HG02973 (cell line): Measurements from ENCODE around the gene METTL3.
A peak's percentile ranks its signal among the peaks of the same experiment; 100 is the strongest.

Experiments used
- ATAC-seq: cut with Tn5 transposase; IDR thresholded peaks from one replicate; pipeline ENCODE4 v1.9.1; 2021; ENCODE audit warnings: moderate library complexity; ENCODE audit not compliant: unreplicated experiment

METTL3 gene

DNA sequence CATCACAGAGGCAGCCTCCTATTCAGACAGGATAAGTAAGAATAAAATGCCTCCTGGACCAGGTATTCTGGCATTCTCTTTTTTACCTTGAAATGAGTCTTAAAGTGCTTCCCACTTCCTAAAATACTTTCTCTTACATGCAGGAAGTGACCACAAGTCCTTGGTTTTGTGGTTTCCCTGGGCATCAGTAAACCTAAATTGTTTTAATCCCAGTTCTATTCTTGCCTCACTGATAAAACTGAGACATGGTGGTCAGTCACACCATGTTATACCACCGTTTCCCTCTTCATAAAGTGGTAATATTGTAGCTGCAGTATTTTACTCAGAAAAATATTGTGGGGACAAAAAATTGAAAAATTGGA lies 16.2 kb upstream of the METTL3 start:
- no peak for ATAC-seq

DNA sequence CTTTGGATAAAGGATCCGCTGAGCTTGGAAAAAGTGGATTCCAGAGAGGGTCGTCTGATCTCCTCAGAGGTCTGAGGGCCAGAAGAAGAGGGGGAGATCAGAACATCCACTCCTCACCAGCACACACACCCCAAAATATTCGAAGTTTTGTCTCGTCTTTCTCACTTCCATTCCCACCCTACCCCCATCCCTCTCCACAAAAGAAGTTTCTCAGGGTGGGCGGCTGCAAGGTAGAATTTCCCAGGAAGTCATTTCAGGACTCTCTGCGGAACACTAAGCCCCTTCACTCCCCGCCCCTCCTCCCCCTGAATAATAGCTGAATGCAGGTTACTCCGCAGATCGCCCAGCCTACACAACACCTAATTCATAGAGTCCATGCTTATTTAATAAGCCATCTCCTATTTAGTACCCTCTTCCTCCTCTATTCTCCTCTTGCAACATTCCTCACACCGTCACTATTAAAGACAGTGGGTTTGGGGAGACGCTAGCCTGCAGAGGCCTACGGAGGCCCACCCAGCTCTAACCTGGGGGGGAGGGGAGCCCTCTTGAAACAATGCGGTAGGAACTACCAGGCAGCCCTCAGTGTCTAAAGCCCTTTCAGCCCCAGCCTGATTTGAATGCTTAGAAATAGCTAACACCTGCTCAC lies 15.7 kb upstream of the METTL3 start:
- ATAC-seq: no peak

DNA sequence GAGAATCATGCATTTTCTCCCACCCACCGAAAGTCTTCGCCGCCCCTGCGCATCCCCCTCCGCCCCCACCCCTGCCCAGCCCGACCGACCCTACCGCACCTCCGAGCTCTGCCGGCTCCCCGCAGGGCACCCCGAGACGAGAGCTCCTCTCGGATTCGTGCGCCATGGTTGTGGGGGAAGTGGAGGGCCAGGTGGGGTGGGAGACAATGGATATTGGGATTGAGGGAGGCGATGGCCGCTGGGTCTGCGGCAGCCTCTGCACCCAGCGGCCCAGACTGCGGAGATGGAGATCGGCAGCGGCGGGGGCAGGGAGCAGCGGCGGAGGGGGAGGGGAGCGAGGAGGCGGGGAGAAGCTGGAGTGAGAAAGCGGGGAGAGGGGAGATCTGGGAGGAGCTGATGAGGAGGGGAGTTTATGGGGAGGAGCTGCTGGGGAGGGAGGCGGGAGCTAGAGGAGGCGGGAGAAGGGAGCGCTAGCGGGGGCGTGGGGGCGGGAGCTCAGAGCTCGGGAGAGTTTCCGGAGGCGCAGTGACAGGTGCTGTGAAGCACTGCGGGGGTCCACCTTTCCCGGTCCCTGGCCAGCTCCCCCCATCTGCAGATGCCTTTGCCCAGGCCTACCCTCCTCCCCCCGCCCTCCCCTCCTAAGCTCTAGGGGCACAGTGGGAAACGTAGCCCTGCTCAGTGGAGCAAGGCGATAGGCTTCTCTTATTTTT lies 15.0 kb upstream of the METTL3 start, which contains the start of gene SALL2:
SALL2 (minus strand) TSS at position 385 of the 710 bp plus-strand sequence; CDS start at position 166, 219 bp downstream.
- no peak for ATAC-seq

DNA sequence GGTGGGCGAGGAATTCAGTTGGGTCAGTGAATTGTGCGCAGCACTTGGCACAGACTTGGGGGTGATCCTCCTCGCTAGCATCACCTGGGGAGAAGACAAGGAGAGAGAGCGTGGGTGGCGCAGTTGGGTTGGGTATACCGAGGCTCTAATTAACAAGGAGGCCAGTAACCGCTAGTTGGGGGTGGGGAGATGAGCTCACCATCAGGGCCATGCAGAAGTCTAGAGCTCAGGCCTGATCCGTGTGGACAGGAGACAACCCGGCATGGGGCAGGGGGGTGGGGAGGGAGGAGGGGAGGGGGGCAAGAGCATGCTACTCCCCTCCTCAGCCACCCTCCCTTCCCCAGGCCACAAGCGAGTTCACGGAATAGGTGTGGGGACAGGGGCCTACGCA lies 14.4 kb upstream of the METTL3 start:
- no peak for ATAC-seq

DNA sequence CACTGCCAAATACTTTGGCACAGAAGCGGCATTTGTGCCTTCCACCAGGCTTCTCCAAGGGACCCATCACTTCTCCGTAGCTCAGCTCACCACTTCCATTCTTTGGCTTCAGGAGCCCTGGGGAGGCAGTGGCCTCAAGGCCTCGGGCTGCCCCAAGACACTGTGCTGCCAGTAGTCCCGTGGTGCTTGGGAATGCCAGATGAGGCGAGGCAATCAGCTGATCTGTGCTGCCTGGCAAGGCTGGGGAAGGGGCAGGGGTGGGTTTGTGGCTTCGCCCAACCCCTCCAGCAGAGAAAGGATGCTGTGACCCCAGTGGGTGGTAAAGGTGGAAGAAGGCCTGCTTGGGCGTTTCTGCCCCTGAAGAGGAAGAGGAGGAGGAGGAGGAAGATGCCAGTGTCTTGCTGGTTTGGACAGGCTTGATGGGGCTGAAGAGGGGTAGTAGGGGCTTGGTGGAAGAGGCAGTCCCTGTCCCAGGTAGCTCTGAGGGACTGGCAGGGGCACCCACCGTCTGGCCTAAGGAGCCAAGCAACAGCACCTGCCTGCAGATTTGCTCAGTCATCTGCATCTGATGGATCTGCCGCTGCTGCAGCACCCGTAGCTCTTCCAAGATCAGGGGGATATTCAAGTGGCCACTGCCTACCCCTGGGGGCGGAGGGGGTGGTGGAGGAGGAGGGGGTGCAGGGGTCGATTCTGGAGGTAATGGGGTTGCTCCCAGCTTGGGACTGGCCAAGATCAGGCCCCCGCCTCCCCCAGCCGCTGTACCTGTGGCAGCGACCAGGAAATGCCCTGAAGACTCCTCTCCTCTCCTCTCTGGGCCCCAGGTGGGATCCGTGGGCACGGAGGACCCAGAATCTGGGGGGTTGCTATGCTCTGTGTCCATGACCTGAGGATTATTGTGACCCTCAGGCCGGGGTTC lies 13.7 kb upstream of the METTL3 start:
- ATAC-seq: no peak

DNA sequence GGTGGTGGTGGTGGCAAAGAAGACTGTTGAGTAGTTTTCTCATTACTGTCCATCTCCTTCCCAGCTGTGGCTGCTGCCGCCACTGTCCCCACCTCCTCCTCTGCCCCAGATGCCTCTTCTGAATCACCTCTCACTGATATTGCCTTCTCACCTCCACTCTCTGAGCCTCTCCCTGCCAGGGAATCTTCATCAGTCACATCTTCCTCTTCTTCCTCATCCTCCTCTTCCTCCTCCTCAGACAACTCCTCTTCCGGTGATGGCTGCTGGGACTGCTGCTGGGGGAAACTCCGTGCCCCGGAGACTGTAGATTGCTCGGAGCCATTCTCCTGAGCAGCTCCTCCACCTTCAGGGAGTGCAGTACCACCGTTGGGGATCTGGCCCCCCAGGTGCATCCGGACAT lies 12.1 kb upstream of the METTL3 start:
- no peak for ATAC-seq

DNA sequence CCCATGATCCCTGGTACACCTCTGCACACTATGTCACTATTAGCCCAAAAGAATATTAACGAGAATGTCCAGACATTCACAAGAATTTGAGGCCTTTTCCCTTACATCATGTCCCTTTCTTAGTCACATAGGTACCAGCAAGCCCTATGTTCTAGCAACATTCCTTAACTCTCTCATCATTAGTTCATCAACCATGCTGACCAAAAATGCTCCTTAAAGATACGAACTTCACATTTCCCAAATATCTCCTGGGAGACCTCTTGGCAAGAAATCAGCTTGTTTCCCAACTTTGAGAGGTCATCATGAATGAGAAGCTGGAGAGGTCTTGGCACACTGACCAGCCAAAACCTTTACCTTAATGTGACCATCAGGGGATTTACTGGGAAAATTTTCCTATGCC lies 10.4 kb upstream of the METTL3 start:
- ATAC-seq: no peak

DNA sequence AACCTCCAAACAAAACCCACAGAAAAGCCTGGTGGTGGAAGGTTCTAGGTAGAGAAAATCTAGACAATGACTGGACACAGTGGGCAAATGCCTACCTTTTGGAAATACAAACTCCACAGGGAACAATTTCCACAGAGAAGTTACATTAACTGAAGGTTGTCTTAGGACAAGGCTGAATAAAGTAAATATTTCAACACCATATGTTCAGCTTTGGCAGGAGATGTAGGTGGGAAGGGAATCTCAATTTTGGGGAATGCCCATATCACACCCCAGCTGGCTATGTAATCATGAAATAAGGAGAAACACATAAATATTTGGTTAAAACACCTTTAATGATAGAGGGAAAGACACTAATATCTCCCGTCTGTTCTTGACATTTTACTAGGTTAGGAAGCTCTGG lies 9.6 kb upstream of the METTL3 start:
- ATAC-seq: no peak

DNA sequence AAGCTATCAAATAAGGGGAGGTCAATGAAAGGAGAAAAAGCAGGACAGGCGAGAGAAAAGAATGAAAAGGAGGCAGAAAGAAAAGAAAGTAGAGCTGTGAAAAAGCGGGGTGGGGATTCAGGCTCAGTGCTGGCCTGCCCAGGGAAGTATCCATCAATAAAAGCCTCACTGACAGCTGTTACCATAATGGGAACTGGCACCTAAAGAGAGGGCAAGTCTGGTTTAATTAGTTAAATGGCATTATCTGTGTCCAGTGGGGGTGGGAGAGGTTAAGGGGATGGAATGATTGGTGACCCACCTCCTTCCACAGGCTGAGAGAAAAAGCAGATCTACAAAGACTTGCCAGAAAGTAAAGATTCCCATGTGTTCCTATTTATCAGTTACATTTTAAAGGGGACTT lies 7.6 kb upstream of the METTL3 start:
- no peak for ATAC-seq

DNA sequence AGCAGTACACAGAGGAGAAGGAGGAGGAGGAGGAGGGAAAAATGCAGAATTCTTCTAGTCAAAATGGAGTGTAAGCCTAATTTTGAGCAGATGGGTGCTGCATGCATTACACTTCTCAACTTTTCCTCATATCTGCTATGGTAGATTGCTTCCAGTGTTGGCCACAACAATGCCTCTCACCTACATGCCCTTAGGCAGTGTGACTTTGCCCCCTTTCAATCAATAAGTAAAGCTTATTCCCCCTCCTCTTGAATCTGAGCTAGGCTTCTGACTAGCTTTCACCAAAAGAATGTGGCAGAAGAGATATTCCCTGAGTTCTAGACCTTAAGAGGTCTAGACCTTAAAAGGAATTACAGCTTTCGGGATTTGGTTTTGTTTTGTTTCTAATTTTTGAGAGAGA lies 3.2 kb upstream of the METTL3 start:
- ATAC-seq: no peak

DNA sequence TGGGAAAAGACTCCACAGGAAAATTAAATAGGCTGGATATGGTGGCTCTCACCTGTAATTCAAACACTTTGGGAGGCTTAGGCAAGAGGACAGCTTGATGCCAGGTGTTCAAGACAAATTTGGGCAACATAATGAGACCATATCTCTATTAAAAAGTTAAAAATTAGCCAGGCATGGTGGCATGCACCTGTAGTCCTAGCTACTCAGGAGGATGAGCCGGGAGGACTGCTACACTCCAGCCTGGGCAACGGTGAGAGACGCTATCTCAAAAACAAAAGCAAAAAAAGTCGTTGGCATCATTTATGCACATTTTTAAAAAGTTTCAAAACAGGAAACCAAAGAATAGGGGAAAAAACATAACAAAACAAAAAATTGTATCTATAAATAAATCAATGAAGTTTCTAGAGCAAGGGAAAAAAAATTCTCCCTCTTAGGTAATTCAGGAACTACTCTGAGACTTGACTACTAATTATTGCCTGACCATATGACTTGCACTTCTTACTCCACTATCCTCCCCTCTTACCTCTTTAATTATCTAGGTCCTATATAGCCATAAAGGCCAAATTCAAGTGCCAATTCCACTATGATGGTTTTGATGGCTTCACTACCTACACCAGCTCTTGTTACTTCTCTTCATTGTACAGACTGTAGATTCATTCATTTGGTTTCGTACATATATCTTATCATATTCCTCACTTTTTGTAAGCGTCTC lies 1.6 kb downstream of the METTL3 start:
- no peak for ATAC-seq

DNA sequence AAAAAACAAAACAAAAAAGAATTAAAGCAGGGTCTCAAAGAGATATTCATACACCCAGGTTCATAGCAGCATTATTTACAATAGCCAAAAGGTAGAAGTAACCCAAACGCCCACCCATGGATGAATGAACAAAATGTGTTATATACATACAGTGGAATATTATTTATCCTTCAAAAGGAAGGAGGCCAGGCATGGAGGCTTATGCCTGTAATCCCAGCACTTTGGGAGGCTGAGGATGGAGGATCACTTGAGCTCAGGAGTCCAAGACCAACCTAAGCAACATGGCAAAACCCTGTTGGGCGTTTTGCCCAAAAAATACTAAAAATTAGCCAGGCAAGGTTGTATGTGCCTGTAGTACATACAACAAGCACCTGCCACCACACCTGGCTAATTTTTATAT lies 4.6 kb downstream of the METTL3 start:
- ATAC-seq: no peak

DNA sequence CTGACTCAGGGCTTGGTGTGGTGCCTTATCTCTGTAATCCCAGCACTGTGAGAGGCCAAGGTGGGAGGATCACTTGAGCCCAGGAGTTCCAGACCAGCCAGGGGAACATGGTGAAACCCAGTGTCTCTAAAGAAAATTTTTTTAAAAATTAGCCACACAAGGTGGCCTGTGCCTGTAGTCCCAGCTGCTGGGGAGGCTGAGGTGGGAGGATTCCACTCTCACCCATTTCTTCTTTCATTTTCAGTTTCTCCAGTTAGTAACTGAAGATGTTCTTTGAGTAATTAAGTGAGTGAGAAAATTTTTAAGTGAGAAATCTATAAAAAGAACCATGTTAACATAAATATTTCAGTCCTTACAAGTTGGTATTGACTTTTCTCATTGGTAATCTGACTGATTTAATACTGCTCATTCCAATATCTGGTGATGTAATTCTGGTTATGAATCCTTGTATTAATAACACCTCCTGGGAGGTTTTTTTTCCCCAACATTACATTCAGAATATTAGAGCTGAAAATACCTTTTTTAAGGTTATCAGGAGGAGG lies 6.1 kb downstream of the METTL3 start:
- peak; percentile 63 for ATAC-seq

DNA sequence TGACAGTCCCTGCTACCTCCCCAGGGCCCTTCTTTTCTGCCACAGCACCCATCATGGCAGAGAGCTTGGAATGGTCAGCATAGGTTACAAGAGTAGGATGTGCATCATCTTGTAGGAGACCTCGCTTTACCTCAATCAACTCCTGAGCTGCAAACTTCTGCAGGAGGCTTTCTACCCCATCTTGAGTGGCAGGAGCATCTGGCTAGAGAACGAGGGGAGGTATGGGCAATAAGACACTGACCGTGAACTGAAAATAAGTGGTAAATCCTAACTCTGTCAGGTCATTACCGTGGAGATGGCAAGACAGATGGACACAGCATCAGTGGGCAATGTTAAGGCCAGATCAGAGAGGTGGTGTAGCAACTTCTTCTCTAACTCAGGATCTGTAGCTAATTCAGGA lies 7.8 kb downstream of the METTL3 start:
- ATAC-seq: no peak

DNA sequence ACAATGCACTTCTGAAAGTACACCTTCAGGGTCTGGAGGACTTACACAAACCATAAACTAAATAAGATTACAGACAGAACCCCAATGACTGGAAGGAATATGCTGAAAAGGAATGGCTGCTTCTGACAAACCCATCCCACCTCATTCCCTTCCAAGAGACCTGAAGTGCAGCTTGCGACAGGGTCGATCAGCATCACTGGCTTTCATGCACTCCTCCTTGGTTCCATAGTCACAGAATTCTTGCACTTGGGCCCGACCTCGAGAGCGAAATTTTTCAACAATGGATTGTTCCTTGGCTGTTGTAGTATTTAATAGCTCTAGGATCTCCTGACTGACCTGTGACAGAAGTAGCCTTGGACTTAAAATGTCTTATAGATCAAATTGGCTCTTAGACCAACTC lies 9.6 kb downstream of the METTL3 start:
- no peak for ATAC-seq

DNA sequence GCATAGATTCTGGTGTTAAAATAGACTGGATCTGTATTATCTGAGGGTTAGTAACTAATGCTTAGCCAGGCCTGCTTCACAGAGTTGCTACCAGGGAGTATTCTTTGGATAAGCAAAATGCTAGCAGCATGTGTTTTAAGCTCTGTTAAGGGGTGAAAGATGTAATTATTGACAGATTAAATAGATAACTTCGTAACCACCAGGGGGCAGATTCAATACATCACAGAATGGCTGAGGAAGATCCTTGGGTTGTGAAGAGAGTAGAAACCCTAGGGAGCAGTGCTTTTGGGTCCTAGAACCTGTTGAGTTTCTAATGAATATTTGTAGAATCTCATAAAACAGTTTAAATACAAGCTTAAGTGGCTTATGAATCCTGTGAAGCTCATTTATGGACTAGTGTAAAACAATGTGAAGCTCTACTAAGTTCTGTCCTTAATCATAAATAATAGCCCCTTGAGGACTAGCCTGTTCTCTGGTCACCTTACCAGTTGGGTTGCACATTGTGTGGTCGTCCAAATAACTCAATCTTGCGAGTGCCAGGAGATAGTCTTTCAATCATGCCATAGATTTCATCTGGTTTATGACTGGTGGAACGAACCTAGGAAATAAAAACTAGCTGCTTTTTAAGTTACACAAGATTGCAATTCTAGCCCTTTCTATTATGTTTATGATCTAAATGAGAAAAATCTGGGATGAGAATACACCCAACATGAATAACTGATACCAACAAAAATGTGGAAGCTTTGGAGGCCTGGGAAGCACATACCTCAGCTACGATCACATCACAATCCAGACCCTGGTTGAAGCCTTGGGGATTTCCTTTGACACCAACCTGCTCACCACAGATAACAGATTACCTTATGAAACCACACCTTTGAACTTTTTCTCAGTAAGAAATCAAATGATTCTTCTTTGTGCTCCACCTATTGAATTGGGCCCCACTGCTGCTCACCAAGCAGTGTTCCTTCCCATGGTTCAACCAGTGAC lies 12.3 kb downstream of the METTL3 start:
- ATAC-seq: no peak

DNA sequence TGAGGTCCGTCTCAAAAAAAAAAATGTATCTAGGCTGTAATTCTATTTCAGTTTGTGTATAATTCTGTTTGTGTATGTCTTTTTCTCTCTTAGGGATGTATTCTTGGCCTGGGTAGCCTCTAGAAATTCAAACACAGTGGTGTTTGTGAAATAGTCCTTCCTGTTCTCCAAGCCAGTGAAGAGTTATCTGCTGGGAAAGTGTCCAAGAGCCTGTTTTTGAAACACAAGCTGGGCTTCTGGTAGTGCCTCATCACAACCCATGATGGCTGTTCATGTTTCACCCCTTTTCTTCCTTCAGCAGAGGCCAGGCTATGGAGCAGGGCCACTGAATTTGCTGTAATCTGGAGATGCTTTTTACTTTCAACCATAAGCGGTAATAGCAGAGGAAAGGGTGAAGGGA lies 14.7 kb downstream of the METTL3 start:
- ATAC-seq: no peak

DNA sequence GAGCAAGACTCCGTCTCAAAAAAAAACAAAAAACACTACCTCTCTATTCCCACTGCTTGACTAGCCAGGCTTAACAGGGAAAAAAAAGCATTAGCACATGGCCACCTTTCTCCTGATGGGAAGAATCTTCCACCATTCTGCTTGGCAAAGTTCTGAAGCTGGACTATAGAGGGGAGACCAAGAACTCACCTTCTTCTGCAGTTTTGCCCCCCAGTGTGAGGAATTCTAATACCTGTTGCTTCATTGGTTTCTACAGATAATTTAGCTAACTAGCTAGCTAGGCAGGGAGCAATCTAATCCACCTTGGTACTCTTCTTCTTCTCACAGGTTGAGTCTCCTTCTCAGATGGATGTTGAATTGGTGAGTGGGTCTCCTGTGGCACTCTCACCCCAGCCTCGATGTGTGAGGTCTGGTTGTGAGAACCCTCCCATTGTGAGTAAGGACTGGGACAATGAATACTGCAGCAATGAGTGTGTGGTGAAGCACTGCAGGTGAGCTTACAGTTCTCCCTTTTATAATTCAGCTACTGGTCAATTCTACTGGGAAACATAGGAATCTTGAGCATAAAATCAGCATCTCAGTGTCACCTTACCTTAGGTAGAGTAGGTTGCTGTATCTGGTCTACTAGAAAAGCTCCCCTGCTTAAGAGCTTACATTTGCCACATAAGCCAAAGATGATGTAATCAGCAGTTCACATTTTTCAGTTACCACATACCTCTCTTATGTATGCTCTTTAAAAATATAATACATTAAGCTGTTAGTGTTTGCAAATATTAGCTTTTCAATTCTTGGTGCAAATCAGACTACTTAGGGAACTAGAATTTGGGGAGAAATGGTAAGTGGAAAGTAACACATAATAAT lies 16.0 kb downstream of the METTL3 start:
- ATAC-seq: no peak

DNA sequence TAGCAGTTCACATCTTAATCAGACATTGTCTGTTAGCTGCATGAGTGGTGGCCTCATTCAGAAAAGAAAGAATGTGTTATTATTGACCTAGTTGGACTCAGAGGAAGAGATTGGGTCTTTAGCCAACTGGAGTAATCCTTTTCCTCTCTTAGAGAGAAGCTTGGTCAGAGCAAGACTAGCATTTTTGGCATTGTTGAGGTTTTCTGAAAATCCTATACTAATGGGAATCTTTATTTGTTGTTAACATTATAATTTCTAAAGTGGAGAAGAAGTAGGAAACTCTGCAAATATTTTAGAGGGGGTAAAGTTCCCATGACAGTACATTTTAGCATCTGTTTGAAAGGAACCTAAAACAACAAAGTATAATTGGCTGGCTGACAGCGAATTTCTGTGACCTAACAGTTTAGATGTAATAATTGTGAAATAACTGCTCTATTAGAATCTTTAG lies 24.5 kb downstream of the METTL3 start:
- no peak for ATAC-seq
